ENCODE data around the gene TTC28.
"Not testable (repeated sequence)": the region's sequence is repeated elsewhere in the genome, so short reads cannot be mapped to it uniquely, and the experiment has no call there.

Gene TTC28

GRCh38 chr22:28365371-28365770 is 314.3 kb downstream of the TTC28 start:
- no peaks in the 10 kb centered on the region for H3K9me3 ChIP-seq (ENCODE audit: low read length)
- H3K27me3 ChIP-seq (ENCODE audit: control insufficient read depth in 1 of 2, insufficient read depth in 2 of 2, low read length in 2 of 2), result no peaks in the 10 kb centered on the region
- no peaks in the 10 kb centered on the region for H3K36me3 ChIP-seq (ENCODE audit: insufficient read depth, low read length)
- no peak overlapping the region for H3K27ac ChIP-seq (ENCODE audit: low read depth, low read length)
- H3K9ac ChIP-seq (ENCODE audit: low read length), result no peak overlapping the region
- no peaks in the 10 kb centered on the region for H3K4me1 ChIP-seq (ENCODE audit: insufficient read depth, low read length)
- H3K4me3 ChIP-seq (ENCODE audit: low read depth in 1 of 2, low read length in 2 of 2), result no peak overlapping the region

GRCh38 chr22:28364105-28364504 is 315.5 kb downstream of the TTC28 start:
- not testable (repeated sequence) for H3K4me3 ChIP-seq (ENCODE audit: low read depth in 1 of 2, low read length in 2 of 2); H3K9ac ChIP-seq (ENCODE audit: low read length); H3K27me3 ChIP-seq (ENCODE audit: control insufficient read depth in 1 of 2, insufficient read depth in 2 of 2, low read length in 2 of 2); H3K36me3 ChIP-seq (ENCODE audit: insufficient read depth, low read length); H3K27ac ChIP-seq (ENCODE audit: low read depth, low read length); H3K4me1 ChIP-seq (ENCODE audit: insufficient read depth, low read length); H3K9me3 ChIP-seq (ENCODE audit: low read length)

GRCh38 chr22:28360939-28361338 is 318.7 kb downstream of the TTC28 start:
- Histone ChIP-seq H3K9me3 (ENCODE audit: low read length) (no peaks in the 10 kb centered on the region), H3K27ac (ENCODE audit: low read depth, low read length) (no peak overlapping the region), H3K4me3 (ENCODE audit: low read depth in 1 of 2, low read length in 2 of 2) (no peak overlapping the region), H3K9ac (ENCODE audit: low read length) (no peak overlapping the region), H3K36me3 (ENCODE audit: insufficient read depth, low read length) (no peaks in the 10 kb centered on the region), H3K4me1 (ENCODE audit: insufficient read depth, low read length) (no peaks in the 10 kb centered on the region), H3K27me3 (ENCODE audit: control insufficient read depth in 1 of 2, insufficient read depth in 2 of 2, low read length in 2 of 2) (no peaks in the 10 kb centered on the region)

GRCh38 chr22:28358312-28358711 is 321.3 kb downstream of the TTC28 start:
- Histone ChIP-seq H3K4me3 (ENCODE audit: low read depth in 1 of 2, low read length in 2 of 2) (no peak overlapping the region), H3K9me3 (ENCODE audit: low read length) (no peaks in the 10 kb centered on the region), H3K27ac (ENCODE audit: low read depth, low read length) (no peak overlapping the region), H3K4me1 (ENCODE audit: insufficient read depth, low read length) (no peaks in the 10 kb centered on the region), H3K27me3 (ENCODE audit: control insufficient read depth in 1 of 2, insufficient read depth in 2 of 2, low read length in 2 of 2) (no peaks in the 10 kb centered on the region), H3K36me3 (ENCODE audit: insufficient read depth, low read length) (no peaks in the 10 kb centered on the region), H3K9ac (ENCODE audit: low read length) (no peak overlapping the region)

GRCh38 chr22:28357193-28357592 is 322.4 kb downstream of the TTC28 start:
- Histone ChIP-seq H3K4me3 (ENCODE audit: low read depth in 1 of 2, low read length in 2 of 2) (no peak overlapping the region), H3K36me3 (ENCODE audit: insufficient read depth, low read length) (no peaks in the 10 kb centered on the region), H3K27ac (ENCODE audit: low read depth, low read length) (no peak overlapping the region), H3K9me3 (ENCODE audit: low read length) (no peaks in the 10 kb centered on the region), H3K4me1 (ENCODE audit: insufficient read depth, low read length) (no peaks in the 10 kb centered on the region), H3K27me3 (ENCODE audit: control insufficient read depth in 1 of 2, insufficient read depth in 2 of 2, low read length in 2 of 2) (no peaks in the 10 kb centered on the region), H3K9ac (ENCODE audit: low read length) (no peak overlapping the region)

- Histone ChIP-seq H3K27me3 (ENCODE audit: control insufficient read depth in 1 of 2, insufficient read depth in 2 of 2, low read length in 2 of 2) (no peaks in the 10 kb centered on the region), H3K9me3 (ENCODE audit: low read length) (no peaks in the 10 kb centered on the region), H3K27ac (ENCODE audit: low read depth, low read length) (no peak overlapping the region), H3K4me1 (ENCODE audit: insufficient read depth, low read length) (no peaks in the 10 kb centered on the region), H3K36me3 (ENCODE audit: insufficient read depth, low read length) (no peaks in the 10 kb centered on the region), H3K9ac (ENCODE audit: low read length) (no peak overlapping the region), H3K4me3 (ENCODE audit: low read depth in 1 of 2, low read length in 2 of 2) (no peak overlapping the region)
Measured at GRCh38 chr22:28351476-28351875, 328.2 kb downstream of the TTC28 start.

- H3K36me3 ChIP-seq (ENCODE audit: insufficient read depth, low read length), result no peaks in the 10 kb centered on the region
- H3K9ac ChIP-seq (ENCODE audit: low read length), result no peak overlapping the region
- H3K27me3 ChIP-seq (ENCODE audit: control insufficient read depth in 1 of 2, insufficient read depth in 2 of 2, low read length in 2 of 2), result no peaks in the 10 kb centered on the region
- no peak overlapping the region for H3K4me3 ChIP-seq (ENCODE audit: low read depth in 1 of 2, low read length in 2 of 2)
- peaks cover 17% of the 10 kb centered on the region for H3K4me1 ChIP-seq (ENCODE audit: insufficient read depth, low read length)
- no peaks in the 10 kb centered on the region for H3K9me3 ChIP-seq (ENCODE audit: low read length)
- no peak overlapping the region for H3K27ac ChIP-seq (ENCODE audit: low read depth, low read length)
Measured at GRCh38 chr22:28348613-28349609, 330.7 kb downstream of the TTC28 start.

- Histone ChIP-seq H3K27ac (ENCODE audit: low read depth, low read length) (no peak overlapping the region), H3K9ac (ENCODE audit: low read length) (no peak overlapping the region), H3K27me3 (ENCODE audit: control insufficient read depth in 1 of 2, insufficient read depth in 2 of 2, low read length in 2 of 2) (no peaks in the 10 kb centered on the region), H3K4me3 (ENCODE audit: low read depth in 1 of 2, low read length in 2 of 2) (no peak overlapping the region), H3K4me1 (ENCODE audit: insufficient read depth, low read length) (peaks cover 17% of the 10 kb centered on the region), H3K9me3 (ENCODE audit: low read length) (no peaks in the 10 kb centered on the region), H3K36me3 (ENCODE audit: insufficient read depth, low read length) (no peaks in the 10 kb centered on the region)
Measured at GRCh38 chr22:28346308-28346707, 333.3 kb downstream of the TTC28 start.

GRCh38 chr22:28344918-28345703 is 334.5 kb downstream of the TTC28 start:
- no peak overlapping the region for H3K4me3 ChIP-seq (ENCODE audit: low read depth in 1 of 2, low read length in 2 of 2)
- no peaks in the 10 kb centered on the region for H3K27me3 ChIP-seq (ENCODE audit: control insufficient read depth in 1 of 2, insufficient read depth in 2 of 2, low read length in 2 of 2)
- peaks cover 17% of the 10 kb centered on the region for H3K4me1 ChIP-seq (ENCODE audit: insufficient read depth, low read length)
- H3K9me3 ChIP-seq (ENCODE audit: low read length), result no peaks in the 10 kb centered on the region
- H3K36me3 ChIP-seq (ENCODE audit: insufficient read depth, low read length), result no peaks in the 10 kb centered on the region
- no peak overlapping the region for H3K9ac ChIP-seq (ENCODE audit: low read length)
- H3K27ac ChIP-seq (ENCODE audit: low read depth, low read length), result no peak overlapping the region

- H3K4me1 ChIP-seq (ENCODE audit: insufficient read depth, low read length), result peaks cover 14% of the 10 kb centered on the region
- H3K27me3 ChIP-seq (ENCODE audit: control insufficient read depth in 1 of 2, insufficient read depth in 2 of 2, low read length in 2 of 2), result no peaks in the 10 kb centered on the region
- no peak overlapping the region for H3K9ac ChIP-seq (ENCODE audit: low read length)
- no peak overlapping the region for H3K4me3 ChIP-seq (ENCODE audit: low read depth in 1 of 2, low read length in 2 of 2)
- H3K36me3 ChIP-seq (ENCODE audit: insufficient read depth, low read length), result no peaks in the 10 kb centered on the region
- H3K27ac ChIP-seq (ENCODE audit: low read depth, low read length), result no peak overlapping the region
- no peaks in the 10 kb centered on the region for H3K9me3 ChIP-seq (ENCODE audit: low read length)
Measured at GRCh38 chr22:28341001-28341400, 338.6 kb downstream of the TTC28 start.

- no peaks in the 10 kb centered on the region for H3K36me3 ChIP-seq (ENCODE audit: insufficient read depth, low read length)
- no peaks in the 10 kb centered on the region for H3K4me1 ChIP-seq (ENCODE audit: insufficient read depth, low read length)
- no peak overlapping the region for H3K4me3 ChIP-seq (ENCODE audit: low read depth in 1 of 2, low read length in 2 of 2)
- H3K9ac ChIP-seq (ENCODE audit: low read length), result no peak overlapping the region
- no peaks in the 10 kb centered on the region for H3K27me3 ChIP-seq (ENCODE audit: control insufficient read depth in 1 of 2, insufficient read depth in 2 of 2, low read length in 2 of 2)
- H3K9me3 ChIP-seq (ENCODE audit: low read length), result no peaks in the 10 kb centered on the region
- H3K27ac ChIP-seq (ENCODE audit: low read depth, low read length), result no peak overlapping the region
Measured at GRCh38 chr22:28333088-28333487, 346.6 kb downstream of the TTC28 start.

Data from muscle layer of colon (tissue), 2 donors.